WTC11 (cell line): Measurements from ENCODE around the gene ZNF423. TPM values are rescaled to one million over a fixed set of nuclear protein-coding genes. Genes with fewer than 3 reads are reported as not detected.

Experiments used
- ATAC-seq: fragments of 200-7000 bp; cut with Tn5 transposase; 2 replicates; pipeline ENCODE4 v1.10.0; 2021; ENCODE audit warnings: mild to moderate bottlenecking, moderate library complexity
- CTCF ChIA-PET: fragments of 300-600 bp; sonication (Branson Sonifier 250); formaldehyde crosslinking; loops from one replicate; lab custom pipeline; 2021; ENCODE audit warnings: antibody characterized with exemption; lab: Charles Lee
- POLR2A ChIA-PET: fragments of 350-600 bp; sonication (Branson Sonifier 250); formaldehyde crosslinking; loops from one replicate; lab custom pipeline; 2021; ENCODE audit warnings: antibody characterized with exemption; lab: Charles Lee
- DNase-seq: peaks from one replicate; pipeline ENCODE4 v3.0.0; 2021; ENCODE audit warnings: low spot score
- H3K27ac Mint-ChIP-seq: 2 replicates; pipeline ENCODE4 v1.8.0; 2021; ENCODE audit warnings: mixed read lengths
- H3K27me3 Mint-ChIP-seq: 2 replicates; pipeline ENCODE4 v1.8.0; 2021; ENCODE audit warnings: low read depth, mild to moderate bottlenecking, moderate library complexity, mixed read lengths
- H3K36me3 Mint-ChIP-seq: 2 replicates; pipeline ENCODE4 v1.8.0; 2021; ENCODE audit warnings: mixed read lengths
- H3K4me1 Mint-ChIP-seq: 2 replicates; pipeline ENCODE4 v1.8.0; 2022; ENCODE audit warnings: mixed read lengths
- H3K4me3 Mint-ChIP-seq: 2 replicates; pipeline ENCODE4 v1.8.0; 2021; ENCODE audit warnings: mild to moderate bottlenecking, moderate library complexity, mixed read lengths
- H3K9me3 Mint-ChIP-seq: 2 replicates; pipeline ENCODE4 v1.8.0; 2021; ENCODE audit warnings: mixed read lengths
- ATF1 ChIP-seq: sonication (generic); formaldehyde crosslinking; IDR thresholded peaks from 2 replicates; pipeline ENCODE4 v1.8.1; 2023; ENCODE audit warnings: mild to moderate bottlenecking, moderate library complexity, missing genetic modification reagents
- ATF3 ChIP-seq: sonication (generic); formaldehyde crosslinking; conservative IDR thresholded peaks from 2 replicates; pipeline ENCODE4 v1.8.1; 2022; ENCODE audit warnings: mild to moderate bottlenecking, missing genetic modification reagents
- CREB1 ChIP-seq: sonication (generic); formaldehyde crosslinking; IDR thresholded peaks from 2 replicates; pipeline ENCODE4 v1.8.0; 2023; ENCODE audit warnings: mild to moderate bottlenecking, missing genetic modification reagents
- GTF2I ChIP-seq: fragments of 250-450 bp; sonication (Bioruptor Pico); conservative IDR thresholded peaks from 2 replicates; pipeline ENCODE4 v1.4.0; 2021; ENCODE audit warnings: mild to moderate bottlenecking
- MAX ChIP-seq: sonication (generic); formaldehyde crosslinking; IDR thresholded peaks from 2 replicates; pipeline ENCODE4 v1.8.0; 2022; ENCODE audit warnings: mild to moderate bottlenecking, missing genetic modification reagents
- RELA ChIP-seq: sonication (generic); formaldehyde crosslinking; IDR thresholded peaks from 2 replicates; pipeline ENCODE4 v1.8.1; 2022; ENCODE audit warnings: missing genetic modification reagents, mild to moderate bottlenecking, borderline replicate concordance
- SOX15 ChIP-seq: fragments of 250-450 bp; sonication (Bioruptor Pico); IDR thresholded peaks from 2 replicates; pipeline ENCODE4 v1.9.0; 2021; ENCODE audit warnings: mild to moderate bottlenecking
- SP1 ChIP-seq: sonication (generic); formaldehyde crosslinking; conservative IDR thresholded peaks from 2 replicates; pipeline ENCODE4 v1.8.1; 2022; ENCODE audit warnings: missing genetic modification reagents
- TCF7 ChIP-seq: sonication (generic); formaldehyde crosslinking; IDR thresholded peaks from 2 replicates; pipeline ENCODE4 v1.8.0; 2022; ENCODE audit warnings: mild to moderate bottlenecking, low read depth, missing genetic modification reagents, moderate library complexity
- TP53 ChIP-seq: sonication (generic); formaldehyde crosslinking; IDR thresholded peaks from 2 replicates; pipeline ENCODE4 v1.8.1; 2023; ENCODE audit warnings: mild to moderate bottlenecking, missing genetic modification reagents
- ZNF138 ChIP-seq: sonication (generic); formaldehyde crosslinking; conservative IDR thresholded peaks from 2 replicates; pipeline ENCODE4 v1.8.1; 2022; ENCODE audit warnings: mild to moderate bottlenecking, moderate library complexity, missing genetic modification reagents
- ZNF232 ChIP-seq: sonication (generic); formaldehyde crosslinking; IDR thresholded peaks from 2 replicates; pipeline ENCODE4 v1.8.0; 2022; ENCODE audit warnings: mild to moderate bottlenecking, missing genetic modification reagents
- ZNF425 ChIP-seq: fragments of 250-450 bp; sonication (Bioruptor Pico); conservative IDR thresholded peaks from 2 replicates; pipeline ENCODE4 v1.9.0; 2021; ENCODE audit warnings: mild to moderate bottlenecking
- total RNA-seq: library from RNA; stranded (reverse); gene quantifications from 3 replicates; pipeline ENCODE4 v1.2.3, GENCODE V29; 2021
- TF ChIP-seq, protein P1 (sequence below): sonication (generic); formaldehyde crosslinking; IDR thresholded peaks from 2 replicates; pipeline ENCODE4 v1.8.1; 2022; ENCODE audit warnings: missing genetic modification reagents, borderline replicate concordance
- TF ChIP-seq, protein P2 (sequence below): fragments of 250-450 bp; sonication (Bioruptor Pico); IDR thresholded peaks from 2 replicates; pipeline ENCODE4 v1.9.0; 2021; ENCODE audit warnings: mild to moderate bottlenecking
- TF ChIP-seq, protein P3 (sequence below): sonication (generic); formaldehyde crosslinking; IDR thresholded peaks from 2 replicates; pipeline ENCODE4 v1.8.0; 2022; ENCODE audit warnings: missing genetic modification reagents
- TF ChIP-seq, protein P4 (sequence below): sonication (generic); formaldehyde crosslinking; IDR thresholded peaks from 2 replicates; pipeline ENCODE4 v1.8.0; 2022; ENCODE audit warnings: mild to moderate bottlenecking, missing genetic modification reagents

The ZNF423 gene
- total RNA-seq, 1 experiment from 2014 or later, result 38.8 TPM

DNA sequence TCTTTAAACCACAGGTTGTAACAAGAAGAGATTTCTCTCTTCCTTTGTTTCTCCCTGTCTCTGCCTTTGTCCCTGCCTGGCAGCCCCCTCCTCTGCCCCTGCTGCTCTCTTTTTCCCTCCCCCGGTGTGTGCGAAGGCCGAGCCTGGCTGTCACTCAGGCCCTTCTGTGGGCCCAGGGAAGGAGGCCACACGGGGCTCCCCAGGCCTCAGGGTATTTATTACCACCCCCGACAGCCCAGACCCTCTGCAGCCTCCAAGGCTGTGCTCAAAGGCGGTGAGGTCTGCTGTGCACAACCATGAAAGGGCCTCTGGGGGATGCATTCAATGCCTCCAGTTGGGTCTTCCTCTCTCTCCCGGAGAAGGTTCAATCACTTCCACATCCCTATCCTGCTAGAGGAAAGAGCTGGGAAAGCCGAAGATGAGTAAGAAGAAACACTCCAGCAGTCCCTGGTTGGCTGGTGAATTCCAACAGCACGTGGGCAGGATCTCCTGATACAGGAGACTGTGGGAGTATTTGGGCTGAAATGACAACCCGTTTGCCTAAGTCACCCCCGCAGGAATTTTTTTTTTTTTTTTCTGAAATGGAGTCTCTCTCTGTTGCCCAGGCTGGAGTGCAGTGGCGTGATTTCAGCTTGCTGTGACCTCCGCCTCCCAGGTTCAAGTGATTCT is 34.2 kb downstream of the ZNF423 start (continued):
- TF ChIP-seq TCF7 (CRISPR knock-in tag), result no peak
- TF ChIP-seq GTF2I, result no peak
- no peak for TF ChIP-seq SP1
- no peak for TF ChIP-seq ATF1 (CRISPR knock-in tag)
- TF ChIP-seq, protein P1, sequence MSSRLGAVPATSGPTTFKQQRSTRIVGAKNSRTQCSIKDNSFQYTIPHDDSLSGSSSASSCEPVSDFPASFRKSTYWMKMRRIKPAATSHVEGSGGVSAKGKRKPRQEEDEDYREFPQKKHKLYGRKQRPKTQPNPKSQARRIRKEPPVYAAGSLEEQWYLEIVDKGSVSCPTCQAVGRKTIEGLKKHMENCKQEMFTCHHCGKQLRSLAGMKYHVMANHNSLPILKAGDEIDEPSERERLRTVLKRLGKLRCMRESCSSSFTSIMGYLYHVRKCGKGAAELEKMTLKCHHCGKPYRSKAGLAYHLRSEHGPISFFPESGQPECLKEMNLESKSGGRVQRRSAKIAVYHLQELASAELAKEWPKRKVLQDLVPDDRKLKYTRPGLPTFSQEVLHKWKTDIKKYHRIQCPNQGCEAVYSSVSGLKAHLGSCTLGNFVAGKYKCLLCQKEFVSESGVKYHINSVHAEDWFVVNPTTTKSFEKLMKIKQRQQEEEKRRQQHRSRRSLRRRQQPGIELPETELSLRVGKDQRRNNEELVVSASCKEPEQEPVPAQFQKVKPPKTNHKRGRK (CRISPR knock-in tag), result no peak
- TF ChIP-seq, all 79 proteins: peak for 0

GRCh38 chr16:49821156-49821555 is 34.8 kb downstream of the ZNF423 start:
- ATAC-seq (peak; percentile 9; the same call in 1 of the 2 replicates), DNase-seq (no peak)
- H3K4me3 Mint-ChIP-seq, result no peak overlapping the region
- no peaks in the 10 kb centered on the region for H3K9me3 Mint-ChIP-seq
- CTCF ChIA-PET, result interaction anchor here (0.6 to 3.7 kb wide), 4 partner anchors 14 to 69 kb away, joined by 3 to 12 read pairs (median 3); no protein-coding TSS in a partner anchor
- TF ChIP-seq MAX (CRISPR knock-in tag), result no peak
- H3K27ac Mint-ChIP-seq, result no peak overlapping the region
- H3K36me3 Mint-ChIP-seq, result no peaks in the 10 kb centered on the region
- POLR2A ChIA-PET, result no interaction called here
- H3K27me3 Mint-ChIP-seq, result no peaks in the 10 kb centered on the region
- peaks cover 55% of the 10 kb centered on the region for H3K4me1 Mint-ChIP-seq

GRCh38 chr16:49817754-49818507 is 38.0 kb downstream of the ZNF423 start:
- no peak overlapping the region for H3K27ac Mint-ChIP-seq
- ATAC-seq (no peak), DNase-seq (no peak)
- no peaks in the 10 kb centered on the region for H3K36me3 Mint-ChIP-seq
- peaks cover 40% of the 10 kb centered on the region for H3K4me1 Mint-ChIP-seq
- ChIA-PET POLR2A (no interaction called here), CTCF (interaction anchor here (0.9 to 2.2 kb wide), 3 partner anchors 39 to 104 kb away, joined by 3 to 7 read pairs (median 5); no protein-coding TSS in a partner anchor)
- H3K4me3 Mint-ChIP-seq, result no peak overlapping the region
- no peaks in the 10 kb centered on the region for H3K9me3 Mint-ChIP-seq
- no peaks in the 10 kb centered on the region for H3K27me3 Mint-ChIP-seq
- TF ChIP-seq TP53 (no peak), ZNF425 (CRISPR knock-in tag) (no peak), CREB1 (no peak), ZNF232 (CRISPR knock-in tag) (no peak), RELA (CRISPR knock-in tag) (no peak), ATF3 (CRISPR knock-in tag) (no peak), TCF7 (CRISPR knock-in tag) (no peak), SOX15 (CRISPR knock-in tag) (no peak), ZNF138 (CRISPR knock-in tag) (no peak)
- TF ChIP-seq, protein P2, sequence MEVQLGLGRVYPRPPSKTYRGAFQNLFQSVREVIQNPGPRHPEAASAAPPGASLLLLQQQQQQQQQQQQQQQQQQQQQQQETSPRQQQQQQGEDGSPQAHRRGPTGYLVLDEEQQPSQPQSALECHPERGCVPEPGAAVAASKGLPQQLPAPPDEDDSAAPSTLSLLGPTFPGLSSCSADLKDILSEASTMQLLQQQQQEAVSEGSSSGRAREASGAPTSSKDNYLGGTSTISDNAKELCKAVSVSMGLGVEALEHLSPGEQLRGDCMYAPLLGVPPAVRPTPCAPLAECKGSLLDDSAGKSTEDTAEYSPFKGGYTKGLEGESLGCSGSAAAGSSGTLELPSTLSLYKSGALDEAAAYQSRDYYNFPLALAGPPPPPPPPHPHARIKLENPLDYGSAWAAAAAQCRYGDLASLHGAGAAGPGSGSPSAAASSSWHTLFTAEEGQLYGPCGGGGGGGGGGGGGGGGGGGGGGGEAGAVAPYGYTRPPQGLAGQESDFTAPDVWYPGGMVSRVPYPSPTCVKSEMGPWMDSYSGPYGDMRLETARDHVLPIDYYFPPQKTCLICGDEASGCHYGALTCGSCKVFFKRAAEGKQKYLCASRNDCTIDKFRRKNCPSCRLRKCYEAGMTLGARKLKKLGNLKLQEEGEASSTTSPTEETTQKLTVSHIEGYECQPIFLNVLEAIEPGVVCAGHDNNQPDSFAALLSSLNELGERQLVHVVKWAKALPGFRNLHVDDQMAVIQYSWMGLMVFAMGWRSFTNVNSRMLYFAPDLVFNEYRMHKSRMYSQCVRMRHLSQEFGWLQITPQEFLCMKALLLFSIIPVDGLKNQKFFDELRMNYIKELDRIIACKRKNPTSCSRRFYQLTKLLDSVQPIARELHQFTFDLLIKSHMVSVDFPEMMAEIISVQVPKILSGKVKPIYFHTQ (CRISPR knock-in tag), result no peak
- TF ChIP-seq, protein P3, sequence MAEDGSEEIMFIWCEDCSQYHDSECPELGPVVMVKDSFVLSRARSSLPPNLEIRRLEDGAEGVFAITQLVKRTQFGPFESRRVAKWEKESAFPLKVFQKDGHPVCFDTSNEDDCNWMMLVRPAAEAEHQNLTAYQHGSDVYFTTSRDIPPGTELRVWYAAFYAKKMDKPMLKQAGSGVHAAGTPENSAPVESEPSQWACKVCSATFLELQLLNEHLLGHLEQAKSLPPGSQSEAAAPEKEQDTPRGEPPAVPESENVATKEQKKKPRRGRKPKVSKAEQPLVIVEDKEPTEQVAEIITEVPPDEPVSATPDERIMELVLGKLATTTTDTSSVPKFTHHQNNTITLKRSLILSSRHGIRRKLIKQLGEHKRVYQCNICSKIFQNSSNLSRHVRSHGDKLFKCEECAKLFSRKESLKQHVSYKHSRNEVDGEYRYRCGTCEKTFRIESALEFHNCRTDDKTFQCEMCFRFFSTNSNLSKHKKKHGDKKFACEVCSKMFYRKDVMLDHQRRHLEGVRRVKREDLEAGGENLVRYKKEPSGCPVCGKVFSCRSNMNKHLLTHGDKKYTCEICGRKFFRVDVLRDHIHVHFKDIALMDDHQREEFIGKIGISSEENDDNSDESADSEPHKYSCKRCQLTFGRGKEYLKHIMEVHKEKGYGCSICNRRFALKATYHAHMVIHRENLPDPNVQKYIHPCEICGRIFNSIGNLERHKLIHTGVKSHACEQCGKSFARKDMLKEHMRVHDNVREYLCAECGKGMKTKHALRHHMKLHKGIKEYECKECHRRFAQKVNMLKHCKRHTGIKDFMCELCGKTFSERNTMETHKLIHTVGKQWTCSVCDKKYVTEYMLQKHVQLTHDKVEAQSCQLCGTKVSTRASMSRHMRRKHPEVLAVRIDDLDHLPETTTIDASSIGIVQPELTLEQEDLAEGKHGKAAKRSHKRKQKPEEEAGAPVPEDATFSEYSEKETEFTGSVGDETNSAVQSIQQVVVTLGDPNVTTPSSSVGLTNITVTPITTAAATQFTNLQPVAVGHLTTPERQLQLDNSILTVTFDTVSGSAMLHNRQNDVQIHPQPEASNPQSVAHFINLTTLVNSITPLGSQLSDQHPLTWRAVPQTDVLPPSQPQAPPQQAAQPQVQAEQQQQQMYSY (CRISPR knock-in tag), result no peak
- TF ChIP-seq, protein P4, sequence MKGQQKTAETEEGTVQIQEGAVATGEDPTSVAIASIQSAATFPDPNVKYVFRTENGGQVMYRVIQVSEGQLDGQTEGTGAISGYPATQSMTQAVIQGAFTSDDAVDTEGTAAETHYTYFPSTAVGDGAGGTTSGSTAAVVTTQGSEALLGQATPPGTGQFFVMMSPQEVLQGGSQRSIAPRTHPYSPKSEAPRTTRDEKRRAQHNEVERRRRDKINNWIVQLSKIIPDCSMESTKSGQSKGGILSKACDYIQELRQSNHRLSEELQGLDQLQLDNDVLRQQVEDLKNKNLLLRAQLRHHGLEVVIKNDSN (CRISPR knock-in tag), result no peak
